ENCODE results near the gene DDN. TPM values are rescaled to one million over a fixed set of nuclear protein-coding genes. Genes with fewer than 3 reads are reported as not detected.

DDN gene
- total and polyA plus RNA-seq, 2 donors (not counting 1 experiment from before 2014, with no cell fraction given): 0.10 to 0.75 TPM

DNA sequence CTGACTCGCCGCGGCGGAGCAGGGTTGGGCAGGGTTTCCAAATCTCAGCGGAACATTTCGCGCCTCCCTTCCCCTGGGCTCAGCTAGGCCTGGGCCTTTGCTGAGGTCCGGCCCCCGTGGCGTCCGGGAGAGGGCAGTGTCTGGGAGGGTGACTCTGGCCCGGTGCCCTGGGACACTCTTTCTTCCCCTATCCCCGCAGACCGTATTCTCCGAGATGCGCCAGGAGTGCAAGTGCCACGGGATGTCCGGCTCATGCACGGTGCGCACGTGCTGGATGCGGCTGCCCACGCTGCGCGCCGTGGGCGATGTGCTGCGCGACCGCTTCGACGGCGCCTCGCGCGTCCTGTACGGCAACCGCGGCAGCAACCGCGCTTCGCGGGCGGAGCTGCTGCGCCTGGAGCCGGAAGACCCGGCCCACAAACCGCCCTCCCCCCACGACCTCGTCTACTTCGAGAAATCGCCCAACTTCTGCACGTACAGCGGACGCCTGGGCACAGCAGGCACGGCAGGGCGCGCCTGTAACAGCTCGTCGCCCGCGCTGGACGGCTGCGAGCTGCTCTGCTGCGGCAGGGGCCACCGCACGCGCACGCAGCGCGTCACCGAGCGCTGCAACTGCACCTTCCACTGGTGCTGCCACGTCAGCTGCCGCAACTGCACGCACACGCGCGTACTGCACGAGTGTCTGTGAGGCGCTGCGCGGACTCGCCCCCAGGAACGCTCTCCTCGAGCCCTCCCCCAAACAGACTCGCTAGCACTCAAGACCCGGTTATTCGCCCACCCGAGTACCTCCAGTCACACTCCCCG, 18.0 kb downstream of the DDN start:
- Mint-ChIP-seq H3K4me1 (peaks cover 52% of the 10 kb centered on the region), H3K27me3 (peaks cover 55% of the 10 kb centered on the region), H3K4me3 (peak overlapping the region; percentile 93), H3K9me3 (ENCODE audit: insufficient read depth) (no peaks in the 10 kb centered on the region), H3K27ac (peak overlapping the region; percentile 44)
- Histone ChIP-seq H3K4me2 (replicated peaks; ENCODE audit: low read depth, low read length, poor library complexity, severe bottlenecking) (peak overlapping the region; percentile 99), H2AFZ (ENCODE audit: insufficient read depth, low read depth, low read length, poor library complexity, severe bottlenecking) (peak overlapping the region; percentile 86), H3K79me2 (ENCODE audit: control insufficient read depth, insufficient read depth, low read length) (no peaks in the 10 kb centered on the region), H3K4me3 (ENCODE audit: control extremely low read depth in 1 of 5, extremely low read depth in 1 of 5, insufficient read depth in 1 of 5, low read depth in 2 of 5, low read length in 4 of 5) (peak overlapping the region; percentile 11 to 86 (median 60)), H4K20me1 (ENCODE audit: control insufficient read depth, insufficient read depth, low read length, poor library complexity, severe bottlenecking) (no peaks in the 10 kb centered on the region), H3K9me3 (ENCODE audit: control extremely low read depth in 1 of 3, control insufficient read depth in 2 of 3, insufficient read depth in 1 of 3, low read length in 2 of 3) (peaks cover 0 to 25% (median 0%) of the 10 kb centered on the region in 3 donors), H3K27ac (ENCODE audit: low read length in 2 of 2) (no peak overlapping the region), H3K4me1 (ENCODE audit: control insufficient read depth in 2 of 2, insufficient read depth in 2 of 2, low read length in 2 of 2) (peaks cover 44 to 50% of the 10 kb centered on the region in 2 donors), H3K9ac (ENCODE audit: low read length) (peak overlapping the region; percentile 76), H3K27me3 (replicated peaks in 1 of 4; ENCODE audit: control extremely low read depth in 1 of 4, control insufficient read depth in 3 of 4, insufficient read depth in 4 of 4, low read length in 3 of 4) (peaks cover 2 to 73% (median 35%) of the 10 kb centered on the region in 4 experiments), H3K36me3 (replicated peaks in 1 of 2; ENCODE audit: control extremely low read depth in 1 of 2, control insufficient read depth in 1 of 2, extremely low read depth in 1 of 2, insufficient read depth in 2 of 2, low read length in 1 of 2) (no peaks in the 10 kb centered on the region)
- TF ChIP-seq EZH2 (IDR thresholded peaks at IDR 0.05; ENCODE audit: borderline replicate concordance, insufficient read depth, low read depth, low read length, poor library complexity, severe bottlenecking): no peak
- TF ChIP-seq, protein P1, sequence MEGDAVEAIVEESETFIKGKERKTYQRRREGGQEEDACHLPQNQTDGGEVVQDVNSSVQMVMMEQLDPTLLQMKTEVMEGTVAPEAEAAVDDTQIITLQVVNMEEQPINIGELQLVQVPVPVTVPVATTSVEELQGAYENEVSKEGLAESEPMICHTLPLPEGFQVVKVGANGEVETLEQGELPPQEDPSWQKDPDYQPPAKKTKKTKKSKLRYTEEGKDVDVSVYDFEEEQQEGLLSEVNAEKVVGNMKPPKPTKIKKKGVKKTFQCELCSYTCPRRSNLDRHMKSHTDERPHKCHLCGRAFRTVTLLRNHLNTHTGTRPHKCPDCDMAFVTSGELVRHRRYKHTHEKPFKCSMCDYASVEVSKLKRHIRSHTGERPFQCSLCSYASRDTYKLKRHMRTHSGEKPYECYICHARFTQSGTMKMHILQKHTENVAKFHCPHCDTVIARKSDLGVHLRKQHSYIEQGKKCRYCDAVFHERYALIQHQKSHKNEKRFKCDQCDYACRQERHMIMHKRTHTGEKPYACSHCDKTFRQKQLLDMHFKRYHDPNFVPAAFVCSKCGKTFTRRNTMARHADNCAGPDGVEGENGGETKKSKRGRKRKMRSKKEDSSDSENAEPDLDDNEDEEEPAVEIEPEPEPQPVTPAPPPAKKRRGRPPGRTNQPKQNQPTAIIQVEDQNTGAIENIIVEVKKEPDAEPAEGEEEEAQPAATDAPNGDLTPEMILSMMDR (IDR thresholded peaks at IDR 0.05): no peak
- ChIA-PET CTCF (interaction anchor here (1.2 to 9.0 kb wide), 9 partner anchors 12 to 129 kb away, joined by 3 to 71 read pairs (median 7); partner anchors contain the start of genes DDX23, FKBP11 and WNT10B), POLR2A (interaction anchor here (2.6 kb wide), 1 partner anchor 11 kb away, joined by 9 read pairs; no protein-coding TSS in a partner anchor)
- 3% methylated on average over 91 of the region's 91 CpGs for WGBS (ENCODE audit: insufficient coverage)
- intact Hi-C loops (cut with micrococcal nuclease): loop anchor here (2.0 kb wide), 2 partner anchors 14 to 24 kb away; partner anchors contain the start of gene ARF3
- DNase-seq (peak; percentile 70), ATAC-seq (ENCODE audit: low read depth) (no peak)

All from B cell (primary cell).